ENCODE measurements around the gene FGR.
"Not testable (repeated sequence)": the region's sequence is repeated elsewhere in the genome, so short reads cannot be mapped to it uniquely, and the experiment has no call there.

DNA sequence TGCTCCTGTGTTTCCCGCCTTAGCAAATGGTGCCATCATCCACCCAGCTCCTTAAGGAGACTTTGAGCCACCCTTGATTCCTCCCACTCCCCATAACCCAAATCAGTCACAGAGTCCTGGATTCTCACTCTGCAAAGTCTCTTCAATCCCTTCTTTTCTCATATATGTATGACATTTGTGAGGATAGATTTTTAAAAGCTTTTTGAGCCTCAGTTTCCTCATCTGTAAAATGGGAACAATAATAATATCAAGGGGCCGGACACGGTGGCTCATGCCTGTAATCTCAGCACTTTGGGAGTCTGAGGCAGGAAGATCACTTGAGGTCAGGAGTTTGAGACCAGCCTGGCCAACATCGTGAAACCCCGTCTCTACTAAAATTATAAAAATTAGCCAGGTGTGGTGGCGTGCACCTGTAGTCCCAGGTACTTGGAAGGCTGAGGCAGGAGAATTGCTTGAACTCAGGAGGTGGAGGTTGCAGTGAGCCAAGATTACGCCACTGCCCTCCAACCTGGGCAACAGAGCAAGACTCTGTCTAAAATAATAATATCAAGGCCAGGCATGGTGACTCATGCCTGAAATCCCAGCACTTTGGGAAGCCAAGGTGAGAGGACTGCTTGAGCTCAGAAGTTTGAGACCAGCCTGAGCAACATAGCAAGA lies 15.1 kb downstream of the FGR start:
- TF ChIP-seq, protein P1, sequence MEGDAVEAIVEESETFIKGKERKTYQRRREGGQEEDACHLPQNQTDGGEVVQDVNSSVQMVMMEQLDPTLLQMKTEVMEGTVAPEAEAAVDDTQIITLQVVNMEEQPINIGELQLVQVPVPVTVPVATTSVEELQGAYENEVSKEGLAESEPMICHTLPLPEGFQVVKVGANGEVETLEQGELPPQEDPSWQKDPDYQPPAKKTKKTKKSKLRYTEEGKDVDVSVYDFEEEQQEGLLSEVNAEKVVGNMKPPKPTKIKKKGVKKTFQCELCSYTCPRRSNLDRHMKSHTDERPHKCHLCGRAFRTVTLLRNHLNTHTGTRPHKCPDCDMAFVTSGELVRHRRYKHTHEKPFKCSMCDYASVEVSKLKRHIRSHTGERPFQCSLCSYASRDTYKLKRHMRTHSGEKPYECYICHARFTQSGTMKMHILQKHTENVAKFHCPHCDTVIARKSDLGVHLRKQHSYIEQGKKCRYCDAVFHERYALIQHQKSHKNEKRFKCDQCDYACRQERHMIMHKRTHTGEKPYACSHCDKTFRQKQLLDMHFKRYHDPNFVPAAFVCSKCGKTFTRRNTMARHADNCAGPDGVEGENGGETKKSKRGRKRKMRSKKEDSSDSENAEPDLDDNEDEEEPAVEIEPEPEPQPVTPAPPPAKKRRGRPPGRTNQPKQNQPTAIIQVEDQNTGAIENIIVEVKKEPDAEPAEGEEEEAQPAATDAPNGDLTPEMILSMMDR (IDR thresholded peaks at IDR 0.05; ENCODE audit: low read depth, low read length) = not testable (repeated sequence)
- TF ChIP-seq, protein P2, sequence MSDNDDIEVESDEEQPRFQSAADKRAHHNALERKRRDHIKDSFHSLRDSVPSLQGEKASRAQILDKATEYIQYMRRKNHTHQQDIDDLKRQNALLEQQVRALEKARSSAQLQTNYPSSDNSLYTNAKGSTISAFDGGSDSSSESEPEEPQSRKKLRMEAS (IDR thresholded peaks at IDR 0.05; ENCODE audit: low read depth, low read length) = not testable (repeated sequence)
- not testable (repeated sequence) for TF ChIP-seq POLR2A (IDR thresholded peaks at IDR 0.05; ENCODE audit: extremely low read depth, insufficient read length)

All from NB4 (cell line).